Erythroblast (primary cell): ENCODE results near the gene TENT5C.

ENCODE experiments used
- GATA1 ChIP-seq: IDR thresholded peaks from 2 replicates; pipeline ENCODE4 v1.6.1; 2011; ENCODE audit warnings: low read depth, mild to moderate bottlenecking, control low read depth, low read length, moderate library complexity
- POLR2A ChIP-seq: IDR thresholded peaks from 2 replicates; pipeline ENCODE4 v1.6.1; 2011; ENCODE audit warnings: mild to moderate bottlenecking, low read length

DNA sequence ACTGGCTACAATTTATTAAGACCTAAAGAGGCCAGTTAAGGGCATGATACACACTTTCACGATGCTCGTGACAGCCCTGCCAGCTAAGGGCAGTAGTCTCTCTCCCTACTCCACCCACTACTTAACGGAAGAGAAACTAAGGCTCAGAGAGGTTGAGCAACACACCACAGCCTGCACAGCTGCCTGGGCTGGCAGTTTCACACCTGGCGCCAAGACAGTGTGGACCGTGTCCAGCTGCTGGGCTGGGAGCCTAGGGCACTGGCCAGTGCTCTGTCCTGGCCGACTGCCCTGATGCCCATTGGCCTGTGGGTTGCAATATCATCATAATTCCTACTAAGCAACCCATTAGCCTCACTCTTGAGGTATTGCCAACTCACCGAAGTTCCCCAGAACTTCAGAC lies 27.6 kb downstream of the TENT5C start:
- no peak for TF ChIP-seq POLR2A
- TF ChIP-seq GATA1 = no peak
